HG02571 (cell line): ENCODE results near the gene EXOC1L.

Source experiments
- ATAC-seq: cut with Tn5 transposase; IDR thresholded peaks from one replicate; pipeline ENCODE4 v1.9.1; 2021; ENCODE audit warnings: mild to moderate bottlenecking, moderate library complexity; ENCODE audit not compliant: unreplicated experiment

Gene EXOC1L

GRCh38 chr4:55879224-55879623 lies 59.6 kb downstream of the EXOC1L start:
- ATAC-seq = no peak

DNA sequence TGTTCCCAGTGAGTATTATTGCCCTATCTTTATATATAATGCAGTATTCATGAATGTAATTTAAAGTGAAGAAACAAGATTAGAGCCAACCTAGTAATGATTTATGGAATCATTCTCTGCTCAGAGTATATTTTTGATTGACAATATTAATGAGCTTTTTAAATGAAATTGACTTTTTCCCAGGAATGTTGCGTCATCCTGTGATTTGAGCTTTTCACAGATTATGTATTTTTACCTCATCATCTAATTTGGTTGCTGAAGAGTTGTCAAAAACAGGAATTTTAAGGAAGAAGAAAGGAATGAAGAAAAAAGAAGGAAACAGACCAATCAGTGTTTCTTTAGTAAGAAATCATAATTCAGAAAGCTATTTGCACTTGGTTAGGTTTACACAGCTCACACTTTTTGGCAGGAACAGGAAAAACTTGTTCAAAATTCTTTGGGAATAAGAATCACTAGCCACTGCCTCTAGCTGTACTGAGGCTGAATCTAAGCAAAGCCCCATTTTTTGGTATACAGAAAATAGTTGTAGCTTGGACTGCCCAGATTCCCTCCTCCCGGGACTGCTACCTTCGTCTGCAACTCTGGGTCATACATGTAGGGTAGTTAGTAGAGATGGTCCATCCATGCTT lies 61.2 kb downstream of the EXOC1L start:
- no peak for ATAC-seq

DNA sequence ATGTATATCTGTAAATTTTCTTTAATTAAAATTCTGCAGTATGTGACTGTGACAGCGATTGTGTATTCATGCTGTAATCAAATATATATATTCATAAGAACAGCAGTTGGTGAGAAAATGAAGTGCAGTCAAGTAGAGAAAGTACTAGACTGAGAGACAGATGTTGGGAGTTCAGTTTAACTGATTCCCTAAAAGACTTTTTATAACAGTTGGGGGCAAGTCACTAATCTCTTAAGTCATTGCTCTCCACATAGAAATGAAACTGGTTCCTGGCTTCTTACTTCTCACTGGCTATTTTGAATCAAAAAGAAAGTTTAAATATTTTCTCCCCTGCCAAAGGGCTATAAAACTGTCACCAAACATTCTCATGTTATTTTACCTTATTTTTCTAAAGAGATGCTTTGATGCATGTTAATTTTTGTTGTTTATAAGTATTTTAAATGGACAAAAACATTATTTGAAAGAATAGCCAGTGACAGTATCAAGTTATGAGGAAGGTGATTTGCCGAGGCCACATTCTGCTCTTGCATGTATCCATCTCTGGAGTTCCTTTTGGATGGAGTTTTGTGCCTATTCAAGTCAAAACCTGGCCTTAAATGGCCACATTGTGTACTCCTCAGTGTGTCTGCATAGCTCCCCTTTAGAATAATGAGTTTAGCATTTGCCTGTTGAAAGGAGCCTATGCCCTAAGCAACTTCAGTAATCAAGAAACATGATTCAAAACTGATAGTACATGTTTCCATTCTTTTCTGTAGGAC lies 64.7 kb downstream of the EXOC1L start:
- ATAC-seq = no peak

DNA sequence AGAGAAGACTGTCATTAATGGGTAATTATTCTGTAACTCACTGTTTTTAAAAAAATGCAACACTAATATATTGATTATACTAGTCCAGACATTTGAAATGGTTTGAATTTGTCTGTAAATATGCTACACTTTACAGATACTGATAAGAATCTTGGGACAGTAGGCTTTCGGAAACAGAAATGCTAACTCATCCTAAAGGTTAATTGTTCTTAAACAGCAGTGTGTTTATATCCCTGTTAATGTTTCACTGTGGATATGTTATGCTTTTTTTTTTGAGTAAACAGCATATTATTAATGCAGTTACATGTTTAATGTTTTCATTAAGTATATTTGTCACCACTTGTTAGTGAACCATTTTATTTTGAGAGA lies 65.2 kb downstream of the EXOC1L start:
- ATAC-seq = no peak
